Activated CD4-positive, alpha-beta T cell treated with anti-CD3 and anti-CD28 coated beads, Interleukin-2, amount 50 U/mL, for 4 hours (primary cell): ENCODE data around the gene MARVELD1.
"Not testable (repeated sequence)": the region's sequence is repeated elsewhere in the genome, so short reads cannot be mapped to it uniquely, and the experiment has no call there.

Source experiments
- DNase-seq, 2 experiments: peaks; one replicate each; pipeline ENCODE4 v3.0.0-alpha.2; 2020

Gene MARVELD1

GRCh38 chr10:97713339-97713825 lies at the start of gene MARVELD1:
Gene MARVELD1, plus strand, starts transcription at chr10:97713730. Its CDS starts 147 bp downstream, at chr10:97713877.
- no peak for DNase-seq

DNA sequence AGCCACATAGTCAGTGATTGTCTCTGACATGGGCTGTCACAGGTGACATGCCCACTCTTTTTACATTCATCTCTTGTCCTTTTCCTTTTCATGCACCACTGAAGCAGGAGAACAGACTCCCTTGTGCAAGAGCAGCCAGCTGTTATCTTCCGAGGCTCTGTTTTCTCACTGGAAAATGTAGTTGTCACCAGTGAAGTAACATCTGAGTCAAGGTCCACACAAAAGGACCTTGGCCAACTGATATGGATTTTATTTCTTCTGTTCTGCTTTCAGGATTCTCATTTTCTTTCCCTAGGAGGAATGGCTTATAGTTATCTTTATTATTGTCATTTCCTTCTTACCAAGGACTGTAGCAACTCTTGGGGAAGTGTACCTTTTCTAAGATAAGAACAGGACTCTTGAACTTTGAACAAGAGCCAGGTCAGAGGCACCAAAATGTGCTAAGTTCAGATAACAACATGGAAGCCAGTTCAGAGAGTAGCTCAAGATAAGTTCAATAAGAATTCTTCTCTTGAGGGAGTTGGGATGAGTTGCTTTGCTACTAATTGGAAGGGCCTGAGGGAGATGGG lies 49.2 kb upstream of the MARVELD1 start:
- no peak for DNase-seq

- no peak for DNase-seq
These were observed 46.5 kb upstream of the MARVELD1 start for GRCh38 chr10:97666992-97667391.

- no peak for DNase-seq
These were observed 46.1 kb upstream of the MARVELD1 start for GRCh38 chr10:97667463-97667862.

- DNase-seq: no peak
These were observed 44.0 kb upstream of the MARVELD1 start for GRCh38 chr10:97669571-97669970.

GRCh38 chr10:97673736-97674525 lies 39.6 kb upstream of the MARVELD1 start:
- DNase-seq: no peak

GRCh38 chr10:97675222-97675621 lies 38.3 kb upstream of the MARVELD1 start:
- DNase-seq: no peak

DNA sequence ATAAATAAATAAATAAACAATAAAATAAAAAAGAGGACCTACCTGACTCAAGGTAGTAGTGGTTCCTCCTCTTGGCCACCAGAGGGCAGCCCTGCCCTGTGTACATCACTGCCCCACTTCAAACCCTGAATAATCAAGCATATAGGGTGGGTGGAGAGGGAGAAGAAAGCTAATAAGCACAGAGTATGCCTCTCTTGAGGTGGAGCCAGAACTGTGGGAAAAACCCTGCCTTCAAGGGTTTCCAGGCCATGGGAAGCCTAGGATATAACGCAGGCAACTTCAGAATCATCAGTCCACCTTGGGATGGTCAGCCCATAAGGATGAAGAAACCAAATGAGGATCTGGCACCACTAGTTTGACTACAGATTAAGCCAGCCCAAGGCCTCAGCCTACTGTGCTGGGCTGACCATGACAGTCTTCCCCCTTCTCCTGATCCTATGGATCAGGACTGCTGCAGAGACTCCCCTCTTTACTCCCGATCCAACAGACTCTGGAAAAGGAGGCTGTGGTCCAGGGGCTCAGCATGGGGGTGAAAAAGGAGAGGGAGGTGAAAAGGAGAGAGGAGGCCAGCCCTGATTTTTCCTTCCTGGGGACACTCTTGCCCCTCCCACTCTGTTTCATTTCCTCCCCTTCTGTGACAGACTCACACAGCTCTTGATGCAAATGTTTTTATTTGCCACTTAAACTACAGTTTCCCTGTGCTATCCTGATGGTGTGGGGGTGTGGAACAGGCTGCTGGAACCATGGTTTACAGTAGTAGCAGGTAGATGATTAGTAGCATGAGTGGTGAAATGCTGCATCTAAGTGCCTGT lies 36.6 kb upstream of the MARVELD1 start:
- peak; percentile 35 to 39 for DNase-seq

DNA sequence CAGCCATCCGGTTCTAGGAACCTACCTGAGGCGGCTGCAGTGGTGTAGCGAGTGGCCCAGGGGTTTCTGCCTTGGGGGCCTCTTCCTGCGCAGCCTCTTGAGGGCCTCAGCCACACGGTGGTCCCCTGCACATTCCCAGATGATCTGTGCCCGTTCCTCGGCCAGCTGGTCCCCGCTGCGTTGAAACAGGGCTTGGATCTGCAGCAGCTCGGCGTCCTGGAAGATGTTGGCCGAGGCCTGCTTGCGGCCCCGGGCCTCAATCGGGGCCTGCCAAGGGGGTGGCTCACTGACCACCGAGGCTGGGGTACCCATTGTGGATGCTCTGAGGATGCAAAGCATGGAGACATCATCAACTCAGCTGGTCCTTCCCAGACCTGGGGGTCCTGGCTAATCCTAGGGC lies 33.9 kb upstream of the MARVELD1 start:
- no peak for DNase-seq

DNA sequence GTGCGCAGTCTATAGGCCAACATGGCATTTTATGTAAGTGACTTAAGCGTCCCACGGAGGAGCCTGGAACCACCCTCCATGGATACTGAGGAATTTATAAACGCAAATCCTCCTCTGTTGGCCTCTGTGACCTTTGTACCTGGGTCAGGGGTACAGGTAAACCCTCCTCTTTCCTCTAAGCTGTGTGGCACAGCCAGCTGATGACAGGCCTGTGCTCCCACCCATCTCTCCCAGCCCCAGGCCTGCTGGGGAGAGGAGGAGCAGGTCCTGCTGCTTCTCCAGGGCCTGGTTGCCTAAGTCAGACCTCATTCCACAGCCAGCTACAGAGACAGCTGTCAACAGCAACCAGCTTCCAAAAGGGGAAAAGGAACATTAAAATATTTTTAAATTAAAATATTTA lies 31.5 kb upstream of the MARVELD1 start:
- DNase-seq: no peak

GRCh38 chr10:97683556-97684367 lies 29.8 kb upstream of the MARVELD1 start:
- DNase-seq: no peak

- DNase-seq: not testable (repeated sequence)
These were observed 29.2 kb upstream of the MARVELD1 start for GRCh38 chr10:97684368-97684713.

GRCh38 chr10:97684866-97685394 lies 28.6 kb upstream of the MARVELD1 start:
- no peak for DNase-seq

GRCh38 chr10:97685395-97685958 lies 28.1 kb upstream of the MARVELD1 start:
- no peak for DNase-seq

DNA sequence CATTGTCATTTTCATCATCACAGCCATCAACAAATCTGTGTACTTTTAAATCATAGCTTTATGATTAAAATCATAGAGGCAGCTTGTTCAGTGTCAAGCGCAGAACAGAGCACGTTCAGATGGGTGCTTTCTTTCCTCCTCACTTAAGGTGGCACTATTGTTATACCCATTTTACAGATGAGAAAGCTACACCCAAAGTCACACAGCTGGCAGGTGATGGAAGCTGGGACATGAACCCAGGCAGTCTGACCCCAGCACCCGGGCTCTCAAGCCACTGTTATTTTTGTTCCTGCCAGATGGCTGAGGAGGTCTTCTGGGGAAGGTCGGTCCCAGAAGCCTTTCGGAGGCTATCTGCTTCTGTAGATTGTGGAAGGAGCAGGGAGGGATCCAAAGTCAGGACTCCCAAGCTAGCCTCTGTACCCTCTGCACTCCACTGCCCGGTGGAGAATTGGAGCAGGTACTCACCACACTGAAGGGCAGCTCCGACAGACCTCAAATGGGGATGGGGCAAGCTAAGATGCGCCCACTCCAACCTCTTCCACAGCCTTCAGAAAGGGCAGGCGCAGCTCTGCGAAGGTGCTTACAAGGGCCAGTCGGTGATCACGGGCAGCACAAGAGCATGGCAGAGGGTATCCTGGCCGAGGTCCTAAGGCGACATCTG lies 27.1 kb upstream of the MARVELD1 start:
- DNase-seq: no peak

GRCh38 chr10:97686962-97687784 lies 26.4 kb upstream of the MARVELD1 start, which contains the start of gene AVPI1:
Gene AVPI1, minus strand, starts transcription at chr10:97687241. Its CDS starts 7,336 bp downstream, at chr10:97679905.
- peak; percentile 94 to 95 for DNase-seq

- no peak for DNase-seq
These were observed 25.4 kb upstream of the MARVELD1 start for GRCh38 chr10:97687785-97688781.

- no peak for DNase-seq
These were observed 23.9 kb upstream of the MARVELD1 start for GRCh38 chr10:97689559-97690020.

DNA sequence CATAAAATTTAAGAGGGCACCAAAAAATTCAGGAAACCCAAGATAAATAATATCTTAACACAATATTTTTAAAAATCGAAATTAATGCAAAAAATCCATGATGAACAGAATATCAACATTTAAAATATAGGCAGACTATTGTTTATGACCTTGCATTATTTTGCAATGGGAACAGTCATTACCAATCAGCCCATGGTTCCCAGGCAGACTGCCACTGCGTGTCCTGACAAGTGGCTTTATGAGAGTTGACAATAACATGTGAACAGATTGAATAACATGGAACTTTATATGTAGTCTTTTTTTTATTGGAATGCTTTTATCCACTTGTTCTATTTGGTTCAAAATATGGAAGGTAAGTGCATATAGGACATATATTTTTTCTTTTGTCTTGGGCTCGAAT lies 23.4 kb upstream of the MARVELD1 start:
- DNase-seq: no peak
